ENCODE data around the gene CEP126.
A peak's percentile ranks its signal among the peaks of the same experiment; 100 is the strongest.

Gene CEP126

GRCh38 chr11:101944923-101945322 is 30.1 kb downstream of the CEP126 start:
- Mint-ChIP-seq H3K36me3 (ENCODE audit: low read depth) (peaks cover 16% of the 10 kb centered on the region), H3K4me3 (no peak overlapping the region), H3K27me3 (ENCODE audit: low read depth, poor library complexity) (peaks cover 3% of the 10 kb centered on the region), H3K9me3 (no peaks in the 10 kb centered on the region), H3K27ac (no peak overlapping the region), H3K4me1 (no peaks in the 10 kb centered on the region)
- no peak for DNase-seq
- no peak for TF ChIP-seq CTCF (IDR thresholded peaks at IDR 0.05)

- peaks cover 16% of the 10 kb centered on the region for H3K36me3 Mint-ChIP-seq (ENCODE audit: low read depth)
- no peaks in the 10 kb centered on the region for H3K4me1 Mint-ChIP-seq
- H3K9me3 Mint-ChIP-seq: no peaks in the 10 kb centered on the region
- DNase-seq: no peak
- H3K27ac Mint-ChIP-seq: no peak overlapping the region
- H3K27me3 Mint-ChIP-seq (ENCODE audit: low read depth, poor library complexity): peaks cover 3% of the 10 kb centered on the region
- no peak for TF ChIP-seq CTCF (IDR thresholded peaks at IDR 0.05)
- no peak overlapping the region for H3K4me3 Mint-ChIP-seq
Measured at GRCh38 chr11:101945448-101945847, 30.6 kb downstream of the CEP126 start.

GRCh38 chr11:101949680-101950220 is 34.9 kb downstream of the CEP126 start:
- H3K4me1 Mint-ChIP-seq: no peaks in the 10 kb centered on the region
- no peak for TF ChIP-seq CTCF (IDR thresholded peaks at IDR 0.05)
- H3K27me3 Mint-ChIP-seq (ENCODE audit: low read depth, poor library complexity): no peaks in the 10 kb centered on the region
- no peak overlapping the region for H3K27ac Mint-ChIP-seq
- H3K9me3 Mint-ChIP-seq: no peaks in the 10 kb centered on the region
- no peak for DNase-seq
- H3K4me3 Mint-ChIP-seq: no peak overlapping the region
- peaks cover 13% of the 10 kb centered on the region for H3K36me3 Mint-ChIP-seq (ENCODE audit: low read depth)

GRCh38 chr11:101955278-101955677 is 40.5 kb downstream of the CEP126 start:
- Mint-ChIP-seq H3K27ac (no peak overlapping the region), H3K36me3 (ENCODE audit: low read depth) (peaks cover 23% of the 10 kb centered on the region), H3K27me3 (ENCODE audit: low read depth, poor library complexity) (peaks cover 3% of the 10 kb centered on the region), H3K9me3 (no peaks in the 10 kb centered on the region), H3K4me3 (no peak overlapping the region), H3K4me1 (no peaks in the 10 kb centered on the region)
- no peak for DNase-seq
- no peak for TF ChIP-seq CTCF (IDR thresholded peaks at IDR 0.05)

DNA sequence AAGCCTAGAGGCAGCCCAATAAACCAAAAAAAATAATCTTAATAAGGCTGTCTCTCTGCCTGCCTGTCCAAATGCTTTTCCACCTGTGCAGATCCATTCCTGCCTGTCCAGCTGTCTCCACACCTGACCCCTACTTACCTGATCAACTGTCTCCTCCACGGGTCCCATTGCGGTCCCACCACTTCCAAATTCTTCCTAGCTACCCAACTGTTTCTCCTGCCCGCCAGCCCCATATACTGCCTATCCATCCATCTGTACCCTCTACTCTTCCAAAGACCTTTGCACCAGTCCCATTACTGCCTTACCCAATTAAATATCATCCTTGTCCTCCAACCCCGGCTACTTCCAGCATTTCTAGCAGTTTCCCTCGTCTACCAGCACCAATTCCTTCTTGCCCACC is 40.9 kb downstream of the CEP126 start:
- no peaks in the 10 kb centered on the region for H3K4me1 Mint-ChIP-seq
- no peaks in the 10 kb centered on the region for H3K9me3 Mint-ChIP-seq

More for the DNA sequence above, 40.9 kb downstream of the CEP126 start:
- Mint-ChIP-seq H3K27ac (peak overlapping the region; percentile 1), H3K27me3 (ENCODE audit: low read depth, poor library complexity) (peaks cover 3% of the 10 kb centered on the region), H3K36me3 (ENCODE audit: low read depth) (peaks cover 23% of the 10 kb centered on the region), H3K4me3 (no peak overlapping the region)
- no peak for TF ChIP-seq CTCF (IDR thresholded peaks at IDR 0.05)
- no peak for DNase-seq
